Nasal cavity respiratory epithelium epithelial cell of viscerocranial mucosa (primary cell): ENCODE measurements around the gene DNAI4. TPM values are rescaled to one million over a fixed set of nuclear protein-coding genes. Genes with fewer than 3 reads are reported as not detected.

Source experiments
- total RNA-seq: library from RNA; depleted of rRNA; stranded (reverse); fragments of >200 nt; gene quantifications from 2 replicates; pipeline ENCODE4 v1.2.3, GENCODE V29; 2014

DNAI4 gene, protein sequence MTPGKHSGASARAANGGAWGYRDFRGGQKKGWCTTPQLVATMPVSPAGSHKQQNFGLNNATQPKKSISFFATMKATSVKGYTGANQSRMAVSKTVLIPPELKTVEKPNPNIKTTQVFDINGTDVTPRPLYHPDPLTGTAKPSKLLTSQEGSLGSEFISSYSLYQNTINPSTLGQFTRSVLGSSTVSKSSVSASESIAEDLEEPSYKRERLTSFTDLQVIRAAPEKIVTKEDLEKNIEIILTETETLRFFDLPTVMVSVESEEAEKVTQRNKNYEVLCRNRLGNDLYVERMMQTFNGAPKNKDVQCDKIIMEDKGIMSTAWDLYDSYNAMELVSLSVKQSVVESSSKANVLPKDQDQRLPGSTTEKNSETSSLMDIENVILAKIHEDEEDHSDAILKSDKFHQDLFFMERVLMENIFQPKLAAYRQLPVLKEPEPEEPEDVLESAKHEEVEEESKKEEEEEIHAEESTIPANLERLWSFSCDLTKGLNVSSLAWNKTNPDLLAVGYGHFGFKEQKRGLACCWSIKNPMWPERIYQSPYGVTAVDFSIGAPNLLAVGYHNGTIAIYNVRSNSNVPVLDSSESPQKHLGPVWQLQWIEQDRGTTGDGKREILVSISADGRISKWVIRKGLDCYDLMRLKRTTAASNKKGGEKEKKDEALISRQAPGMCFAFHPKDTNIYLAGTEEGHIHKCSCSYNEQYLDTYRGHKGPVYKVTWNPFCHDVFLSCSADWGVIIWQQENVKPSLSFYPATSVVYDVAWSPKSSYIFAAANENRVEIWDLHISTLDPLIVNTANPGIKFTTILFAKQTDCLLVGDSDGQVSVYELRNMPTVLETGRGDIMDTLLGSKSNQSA
- total RNA-seq = 3.1 and 6.6 TPM in 2 replicates

DNA sequence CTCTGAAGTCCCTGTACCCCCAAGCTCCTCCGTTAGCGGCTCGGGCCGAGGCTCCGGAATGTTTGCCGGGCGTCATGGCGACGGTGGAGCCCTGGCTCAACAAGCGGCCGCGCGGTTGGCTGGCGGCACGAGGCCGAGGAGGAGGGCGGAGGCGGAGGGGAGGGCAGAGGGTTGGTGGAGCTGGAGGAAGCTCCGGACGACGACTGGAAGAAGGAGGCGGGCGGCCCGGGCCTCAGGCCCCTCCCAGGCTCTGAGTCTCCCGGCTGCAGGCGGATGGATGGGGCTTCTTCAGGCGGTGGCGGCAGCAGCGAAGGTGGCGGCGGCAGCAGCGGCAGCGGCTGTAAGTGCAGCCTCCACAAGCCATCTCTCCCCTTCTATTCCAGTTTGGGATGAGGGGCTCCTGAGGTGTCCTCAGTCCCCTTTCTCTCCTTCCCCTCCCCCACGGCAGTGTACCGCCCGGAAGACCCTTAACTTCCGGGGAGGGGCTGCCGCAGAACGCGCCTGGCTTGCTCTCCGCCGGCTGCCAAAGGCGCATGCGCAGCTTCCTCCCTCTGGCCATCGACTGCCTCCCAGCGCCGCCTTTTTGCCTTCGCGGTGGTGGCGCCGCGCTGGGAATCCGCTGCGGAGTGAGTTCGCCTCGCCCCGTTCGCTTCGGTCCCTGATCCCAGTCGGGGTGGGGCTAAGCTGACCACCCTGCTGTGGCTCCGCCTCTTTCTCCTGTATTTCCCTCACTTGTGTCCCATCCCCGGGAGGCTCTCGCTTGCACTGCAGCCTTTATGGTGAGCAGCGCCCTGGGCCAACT is at the start of gene DNAI4, which contains the start of gene MIER1:
TSS of gene DNAI4 (minus strand) at position 101 of the 802 bp plus-strand sequence. CDS start at position 76, 25 bp downstream.
TSS of gene MIER1 (plus strand) at position 235 of the 802 bp plus-strand sequence. CDS start at position 274, 39 bp downstream.

Other genes starting within 250 kb of the DNAI4 start
- gene DYNLT5, start 172.4 kb downstream of the DNAI4 start, total RNA-seq = not detected in 2 replicates
- gene INSL5, start 123.6 kb downstream of the DNAI4 start, total RNA-seq = not detected in 2 replicates
- 28.4 and 35.0 TPM in 2 replicates for gene MIER1, start 134 bp upstream of the DNAI4 start, total RNA-seq
- gene SLC35D1, start 129.3 kb upstream of the DNAI4 start, total RNA-seq = 18.8 and 19.0 TPM in 2 replicates
- not detected in 2 replicates for gene C1orf141, start 210.1 kb upstream of the DNAI4 start, total RNA-seq
- gene IL23R, start 241.6 kb upstream of the DNAI4 start, total RNA-seq = not detected in 2 replicates